Measurements from ENCODE around the gene DNALI1.

DNA sequence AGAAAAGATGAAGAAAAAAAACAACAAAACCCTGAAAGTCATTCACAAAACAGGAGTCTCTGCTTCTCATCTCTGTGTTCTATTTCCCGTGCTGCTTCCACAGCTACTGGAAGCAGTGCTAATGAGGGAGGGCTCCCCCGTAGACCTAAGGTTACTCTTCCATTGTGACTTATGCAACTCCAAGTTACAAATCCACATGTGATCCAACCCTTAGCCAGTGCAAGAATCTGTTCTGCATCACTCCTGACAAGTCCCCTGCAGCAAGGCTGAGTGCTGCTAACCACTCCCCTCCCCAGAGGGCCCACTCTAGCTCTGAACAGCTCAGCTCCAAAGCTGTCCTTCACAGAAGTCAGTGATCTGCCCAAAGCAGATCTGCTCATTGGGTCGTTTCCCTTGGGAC lies 10.3 kb downstream of the DNALI1 start:
- TF ChIP-seq POLR2AphosphoS5 (IDR thresholded peaks at IDR 0.05; ENCODE audit: low read depth, low read length): no peak
- TF ChIP-seq TAF1 (IDR thresholded peaks at IDR 0.05; ENCODE audit: borderline replicate concordance, low read depth, low read length): no peak

Data from GM12892 (cell line).